GM18951 (cell line): ENCODE measurements around the gene ATRNL1.
"Not testable (repeated sequence)": the region's sequence is repeated elsewhere in the genome, so short reads cannot be mapped to it uniquely, and the experiment has no call there.

ENCODE experiments used
- POLR2A ChIP-seq: IDR thresholded peaks from 4 replicates; pipeline ENCODE4 v1.6.1; 2011; ENCODE audit warnings: mild to moderate bottlenecking; ENCODE audit not compliant: insufficient read length, insufficient read depth; ENCODE audit errors: extremely low read depth
- in situ Hi-C: fragments of 300-500 bp; cut with MboI; formaldehyde crosslinking; loops from one replicate; pipeline ENCODE4 v1.12.0; 2022; ENCODE audit warnings: low sequenced_read_pairs, mixed read lengths, inconsistent platforms; ENCODE audit not compliant: unreplicated experiment

The ATRNL1 gene

DNA sequence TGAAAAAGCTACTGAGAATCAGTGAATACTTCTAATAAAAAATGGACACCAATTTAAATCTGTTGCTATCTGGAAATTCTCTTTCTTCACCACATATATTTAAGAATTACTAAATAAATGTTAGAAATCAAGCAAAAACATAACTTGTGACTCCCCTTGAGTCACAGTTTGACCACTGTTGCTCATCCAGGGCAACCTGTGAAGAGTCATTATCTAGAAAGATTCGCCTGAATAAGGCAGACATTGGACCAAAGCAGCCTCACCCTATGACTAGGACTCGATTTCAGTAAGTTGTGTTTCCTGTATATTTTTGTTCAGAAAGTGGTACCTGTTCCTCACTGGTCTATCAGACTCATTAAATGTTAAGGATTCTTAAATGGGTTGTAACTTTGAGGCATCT is 572.4 kb downstream of the ATRNL1 start:
- in situ Hi-C loops = no loop called here
- TF ChIP-seq POLR2A = no peak

DNA sequence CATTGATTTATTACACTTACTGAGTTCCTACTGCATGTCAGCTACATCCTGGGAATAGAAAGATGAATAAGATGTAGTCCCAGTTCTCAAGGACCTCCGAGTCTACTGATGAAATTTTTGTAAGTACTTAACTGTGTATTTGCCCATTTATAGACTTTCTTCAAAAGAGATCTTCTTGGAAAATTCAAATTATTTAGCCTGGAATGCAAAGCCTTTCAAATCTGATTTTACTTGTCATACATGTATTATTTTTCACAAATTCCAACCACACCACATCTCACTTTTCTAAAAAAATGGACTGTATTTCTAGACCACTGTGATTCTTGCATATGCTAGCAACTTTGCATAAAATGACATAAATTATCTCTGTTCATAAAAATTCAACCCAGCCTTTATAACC is 581.3 kb downstream of the ATRNL1 start:
- in situ Hi-C loops = no loop called here
- TF ChIP-seq POLR2A = no peak

DNA sequence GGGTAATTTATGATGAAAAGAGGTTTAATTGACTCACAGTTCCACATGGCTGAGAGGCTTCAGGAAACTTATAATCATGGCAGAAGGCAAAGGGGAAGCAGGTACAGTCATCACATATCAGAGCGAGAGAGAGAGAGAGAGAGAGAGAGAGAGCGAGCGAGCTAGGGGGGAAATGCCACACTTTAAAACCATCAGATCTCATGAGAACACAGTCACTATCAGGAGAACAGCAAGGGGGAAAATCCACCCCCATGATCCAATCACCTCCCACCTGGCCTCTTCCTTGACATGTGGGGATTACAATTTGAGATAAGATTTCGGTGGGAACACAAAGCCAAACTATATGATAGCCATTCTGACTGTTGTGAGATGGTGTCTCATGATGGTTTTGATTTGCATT is 603.6 kb downstream of the ATRNL1 start:
- TF ChIP-seq POLR2A = no peak
- in situ Hi-C loops = no loop called here

DNA sequence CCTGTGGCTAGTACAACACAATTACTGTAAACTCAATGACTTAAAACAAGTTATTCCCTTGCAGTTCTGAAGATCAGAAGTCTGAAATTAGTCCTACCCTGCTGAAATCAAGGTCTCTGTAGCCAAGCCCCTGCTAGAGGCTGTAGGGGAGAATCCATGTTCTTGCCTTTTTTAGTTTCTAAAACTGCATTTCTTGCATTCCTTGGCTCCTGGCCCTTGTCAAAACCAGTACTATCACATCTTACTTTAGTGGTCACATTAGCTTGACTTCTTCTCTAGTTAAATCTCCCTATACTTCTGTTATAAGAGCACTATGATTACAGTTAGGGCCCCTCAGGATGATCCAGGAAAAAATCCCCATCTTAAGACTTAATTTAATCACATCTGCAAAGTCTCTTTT is 612.9 kb downstream of the ATRNL1 start:
- TF ChIP-seq POLR2A = no peak
- in situ Hi-C loops = no loop called here

DNA sequence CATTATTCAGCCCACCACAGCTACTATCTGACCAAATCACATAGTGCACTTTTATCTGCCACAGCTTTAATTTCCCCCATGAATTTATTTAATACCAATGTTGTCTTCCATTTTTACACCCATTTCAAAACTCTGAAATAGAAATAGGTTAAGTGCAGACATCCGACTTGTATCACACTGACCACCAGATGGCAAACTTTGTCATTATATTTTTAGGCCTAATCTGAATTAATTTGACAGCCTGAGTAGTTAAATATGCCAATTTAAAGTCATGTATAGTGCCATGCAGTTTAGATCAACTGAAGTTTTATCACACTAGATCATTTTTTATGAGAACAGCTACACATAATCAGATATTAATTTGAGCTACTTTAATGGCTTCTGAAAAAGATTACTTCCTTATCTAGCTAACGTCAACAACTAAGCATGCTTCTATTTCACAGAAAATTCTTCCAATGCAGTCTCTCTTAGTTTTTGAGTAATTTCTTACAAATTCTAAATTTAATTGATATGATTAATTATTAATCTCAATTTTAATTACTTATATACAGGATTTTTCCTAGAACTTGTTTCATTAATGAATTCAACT is 613.4 kb downstream of the ATRNL1 start:
- TF ChIP-seq POLR2A = no peak
- in situ Hi-C loops = no loop called here

DNA sequence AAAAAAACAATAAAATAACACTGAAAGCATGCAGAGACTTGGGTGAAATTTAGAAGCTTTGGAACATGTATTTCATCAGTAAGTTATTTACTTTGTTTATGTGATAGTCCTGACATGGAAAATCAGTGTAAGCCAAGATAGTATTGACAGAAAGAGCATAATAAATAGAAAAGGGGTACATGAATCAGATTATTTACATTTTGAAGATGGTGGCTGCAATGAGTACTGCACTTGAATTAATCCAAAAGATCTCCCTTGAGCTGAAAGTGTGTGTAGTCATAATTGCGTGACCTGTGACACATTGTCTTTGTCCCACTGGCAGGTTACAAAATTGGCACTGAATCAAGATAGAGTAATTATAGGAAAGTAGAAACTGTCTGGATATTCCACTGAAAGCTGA is 617.0 kb downstream of the ATRNL1 start:
- in situ Hi-C loops = no loop called here
- TF ChIP-seq POLR2A = no peak

DNA sequence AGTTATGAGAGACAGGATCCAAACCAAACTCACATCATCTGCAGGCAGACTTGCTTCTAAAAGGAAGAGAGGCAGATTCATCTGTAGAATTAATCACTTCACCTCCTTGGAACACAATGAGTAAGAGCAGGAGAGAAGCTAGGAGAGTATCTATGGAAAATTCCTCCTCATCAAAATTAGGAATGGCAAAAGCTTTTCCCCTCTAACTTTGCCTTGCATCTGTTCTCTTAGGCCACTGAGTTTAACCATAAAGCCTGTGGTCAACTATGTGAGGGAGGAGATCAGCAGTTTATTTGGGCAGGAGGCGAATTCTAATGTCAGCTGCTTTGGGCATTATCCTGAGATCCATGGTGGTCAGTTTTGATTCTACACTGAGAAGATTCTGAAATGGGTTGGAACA is 618.1 kb downstream of the ATRNL1 start:
- no peak for TF ChIP-seq POLR2A
- in situ Hi-C loops = no loop called here

DNA sequence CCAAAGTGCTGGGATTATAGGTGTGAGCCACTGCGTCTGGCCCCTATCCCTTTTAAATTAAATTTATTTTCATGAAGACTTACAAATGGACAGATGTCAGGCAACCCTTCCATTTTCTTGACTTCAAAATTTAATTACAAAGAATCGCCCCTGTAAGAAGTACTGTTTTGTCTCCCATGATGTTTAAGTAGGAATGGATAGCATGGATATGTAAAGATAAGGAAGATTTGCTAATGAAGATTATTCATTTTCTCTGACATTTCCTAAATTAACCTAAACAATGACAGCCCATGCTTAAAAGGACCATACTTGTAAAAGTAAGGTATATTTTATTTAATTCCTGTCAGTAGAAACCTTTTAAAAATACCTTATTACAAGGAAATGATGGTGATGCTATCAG is 627.0 kb downstream of the ATRNL1 start:
- in situ Hi-C loops = no loop called here
- TF ChIP-seq POLR2A = no peak

DNA sequence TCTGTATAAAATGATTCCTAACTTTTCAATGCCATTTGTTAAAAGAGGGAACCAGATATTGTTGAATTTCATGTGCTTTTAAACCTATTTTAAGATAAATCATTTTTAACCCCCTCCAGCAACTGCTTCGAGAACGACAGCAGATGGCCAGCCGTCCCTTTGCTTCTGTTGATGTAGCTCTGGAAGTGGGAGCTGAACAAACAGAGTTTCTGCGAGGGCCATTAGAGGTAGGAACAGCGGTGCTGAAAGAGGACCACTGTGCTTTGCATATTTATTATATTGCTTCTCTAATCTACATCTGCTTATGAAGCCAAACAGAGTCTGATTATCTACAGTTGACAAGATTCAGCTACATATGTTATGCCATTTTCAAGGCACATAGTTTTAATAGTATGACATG is 634.0 kb downstream of the ATRNL1 start:
- in situ Hi-C loops = no loop called here
- no peak for TF ChIP-seq POLR2A

DNA sequence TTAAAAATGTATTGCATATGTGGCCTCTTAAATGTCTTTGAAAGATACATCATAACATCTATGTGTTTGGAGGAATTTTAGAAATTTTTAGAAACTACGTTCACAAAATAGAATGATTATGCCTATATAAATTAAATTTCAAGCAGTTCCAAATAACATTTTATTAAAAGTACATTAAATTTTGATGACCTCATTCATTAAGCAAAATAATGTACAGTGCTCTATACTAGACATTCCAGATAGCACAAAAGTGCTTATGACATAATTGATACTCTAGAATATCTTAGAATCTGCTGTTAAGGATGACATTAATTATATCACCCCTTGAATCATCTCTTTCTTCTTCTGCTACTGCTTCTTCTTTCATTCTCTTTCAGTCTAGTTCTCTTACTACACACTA is 650.9 kb downstream of the ATRNL1 start:
- in situ Hi-C loops = no loop called here

DNA sequence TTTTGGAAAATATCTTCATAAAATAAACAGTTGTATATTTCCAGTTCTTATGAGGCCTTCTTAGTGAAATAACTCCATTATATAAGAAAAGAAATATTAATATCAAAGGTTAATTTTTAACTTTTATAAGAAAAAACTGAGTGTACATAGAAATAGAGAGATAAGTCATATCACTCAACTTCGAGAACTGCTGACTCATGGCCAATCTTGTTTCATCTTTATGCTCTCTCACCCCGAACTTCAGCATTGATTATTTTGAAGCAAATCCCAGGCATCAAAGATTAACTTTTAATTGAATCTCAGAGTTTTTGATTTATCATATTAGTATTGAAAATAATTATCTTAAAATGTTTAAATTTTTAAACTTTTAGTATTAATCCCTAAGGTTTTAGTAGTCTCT is 652.8 kb downstream of the ATRNL1 start:
- TF ChIP-seq POLR2A = no peak
- in situ Hi-C loops = no loop called here

More for the DNA sequence above, 650.9 kb downstream of the ATRNL1 start:
- no peak for TF ChIP-seq POLR2A

DNA sequence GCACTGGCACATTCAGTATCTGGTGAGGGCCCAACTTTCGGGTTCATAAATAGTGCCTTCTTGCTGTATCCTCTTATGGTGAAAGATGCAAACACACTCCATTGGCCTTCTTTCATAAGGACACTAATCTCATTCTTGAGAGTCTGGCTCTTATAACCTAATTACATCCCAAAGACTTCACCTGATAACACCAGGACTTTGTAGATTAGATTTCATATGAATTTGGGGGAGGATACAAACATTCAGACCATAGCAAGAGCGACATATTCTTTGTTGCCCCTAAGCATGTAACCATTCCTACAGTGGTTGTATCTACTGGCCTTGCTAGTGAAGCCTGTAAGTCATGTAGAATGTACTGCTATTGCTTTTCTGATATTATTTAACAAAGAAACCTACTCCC is 654.6 kb downstream of the ATRNL1 start:
- in situ Hi-C loops = no loop called here
- no peak for TF ChIP-seq POLR2A

DNA sequence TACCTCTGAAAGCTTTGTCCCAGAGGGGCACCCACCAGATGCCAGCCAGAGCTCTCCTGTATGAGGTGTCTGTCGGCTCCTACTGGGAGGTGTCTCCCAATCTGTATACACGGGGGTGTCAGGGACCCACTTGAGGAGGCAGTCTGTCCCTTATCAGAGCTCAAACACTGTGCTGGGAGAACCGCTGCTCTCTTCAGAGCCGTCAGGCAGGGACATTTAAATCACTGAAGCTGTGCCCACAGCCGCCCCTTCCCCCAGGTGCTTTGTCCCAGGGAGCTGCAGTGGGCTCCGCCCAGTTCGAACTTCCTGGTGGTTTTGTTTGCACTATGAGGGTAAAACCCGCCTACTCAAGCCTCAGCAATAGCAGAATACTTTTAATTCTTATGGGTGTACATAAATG is 665.3 kb downstream of the ATRNL1 start:
- in situ Hi-C loops = not testable (repeated sequence)

DNA sequence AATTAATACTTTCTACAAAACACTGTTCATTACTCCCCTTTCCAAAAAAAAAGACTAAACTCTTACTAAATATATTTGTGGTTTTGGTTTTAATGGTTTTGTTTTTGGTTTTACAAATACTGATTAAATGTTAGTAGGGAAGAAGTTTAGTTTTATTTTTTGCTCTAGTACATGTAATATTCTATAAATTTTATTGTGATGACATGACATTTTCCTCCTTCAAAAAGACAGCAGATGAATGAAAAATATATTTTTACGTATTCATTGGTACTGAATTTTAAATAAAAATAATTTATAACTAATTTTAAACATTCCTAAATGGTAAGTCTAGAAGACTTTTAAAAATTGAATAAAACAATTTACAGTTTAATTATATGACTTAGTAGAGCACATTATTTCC is 667.0 kb downstream of the ATRNL1 start:
- in situ Hi-C loops = no loop called here
- TF ChIP-seq POLR2A = no peak

DNA sequence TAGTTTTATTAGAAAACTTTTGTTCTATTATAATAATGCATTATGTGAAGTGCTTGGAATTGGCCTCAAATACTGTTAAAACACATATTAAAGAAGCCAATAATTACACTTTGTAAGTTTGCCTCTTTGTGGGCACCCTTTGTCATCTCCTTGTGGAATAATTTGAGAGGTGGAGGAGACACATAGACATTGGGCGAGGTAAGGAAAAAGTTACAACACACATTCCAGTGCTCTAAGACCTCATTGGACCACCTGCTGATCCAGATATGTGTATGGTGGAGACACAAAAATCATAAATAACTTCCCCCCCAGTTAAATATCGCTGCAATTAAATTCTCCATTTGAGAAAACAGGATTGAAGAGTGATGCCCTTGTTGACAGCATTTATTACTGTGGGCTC is 668.0 kb downstream of the ATRNL1 start:
- in situ Hi-C loops = no loop called here
- no peak for TF ChIP-seq POLR2A
